ENCODE measurements around the gene CLCN4. TPM values are rescaled to one million over a fixed set of nuclear protein-coding genes. Genes with fewer than 3 reads are reported as not detected.

Gene CLCN4
- total RNA-seq, 4 donors from 2014 or later: 0.48 to 3.1 (median 2.5) TPM

GRCh38 chrX:10110984-10111363, 45.8 kb upstream of the CLCN4 start:
- Histone ChIP-seq H3K4me1 (peaks cover 34% of the 10 kb centered on the region), H3K36me3 (no peaks in the 10 kb centered on the region), H3K27ac (peak overlapping the region; percentile 45), H3K9me3 (no peaks in the 10 kb centered on the region), H3K4me3 (no peak overlapping the region), H3K27me3 (no peaks in the 10 kb centered on the region)
- TF ChIP-seq EP300 (IDR thresholded peaks at IDR 0.05) (no peak), POLR2A (IDR thresholded peaks at IDR 0.05) (no peak), POLR2AphosphoS5 (IDR thresholded peaks at IDR 0.05) (no peak)
- TF ChIP-seq, protein P1, sequence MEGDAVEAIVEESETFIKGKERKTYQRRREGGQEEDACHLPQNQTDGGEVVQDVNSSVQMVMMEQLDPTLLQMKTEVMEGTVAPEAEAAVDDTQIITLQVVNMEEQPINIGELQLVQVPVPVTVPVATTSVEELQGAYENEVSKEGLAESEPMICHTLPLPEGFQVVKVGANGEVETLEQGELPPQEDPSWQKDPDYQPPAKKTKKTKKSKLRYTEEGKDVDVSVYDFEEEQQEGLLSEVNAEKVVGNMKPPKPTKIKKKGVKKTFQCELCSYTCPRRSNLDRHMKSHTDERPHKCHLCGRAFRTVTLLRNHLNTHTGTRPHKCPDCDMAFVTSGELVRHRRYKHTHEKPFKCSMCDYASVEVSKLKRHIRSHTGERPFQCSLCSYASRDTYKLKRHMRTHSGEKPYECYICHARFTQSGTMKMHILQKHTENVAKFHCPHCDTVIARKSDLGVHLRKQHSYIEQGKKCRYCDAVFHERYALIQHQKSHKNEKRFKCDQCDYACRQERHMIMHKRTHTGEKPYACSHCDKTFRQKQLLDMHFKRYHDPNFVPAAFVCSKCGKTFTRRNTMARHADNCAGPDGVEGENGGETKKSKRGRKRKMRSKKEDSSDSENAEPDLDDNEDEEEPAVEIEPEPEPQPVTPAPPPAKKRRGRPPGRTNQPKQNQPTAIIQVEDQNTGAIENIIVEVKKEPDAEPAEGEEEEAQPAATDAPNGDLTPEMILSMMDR (IDR thresholded peaks at IDR 0.05): no peak
- DNase-seq (ENCODE audit: low spot score in 2 of 2): no peak
- 65% methylated on average over 10 of the region's 10 CpGs for WGBS

- WGBS: 66% methylated on average over 23 of the region's 26 CpGs
- H3K4me1 ChIP-seq: peaks cover 34% of the 10 kb centered on the region
- TF ChIP-seq, protein P1 (IDR thresholded peaks at IDR 0.05): no peak
- TF ChIP-seq POLR2AphosphoS5 (IDR thresholded peaks at IDR 0.05): no peak
- TF ChIP-seq EP300 (IDR thresholded peaks at IDR 0.05): no peak
- no peak for TF ChIP-seq POLR2A (IDR thresholded peaks at IDR 0.05)
Observed at GRCh38 chrX:10111364-10112148, 45.2 kb upstream of the CLCN4 start.

GRCh38 chrX:10112510-10112909, 44.3 kb upstream of the CLCN4 start:
- no peak for DNase-seq (ENCODE audit: low spot score in 2 of 2)
- Histone ChIP-seq H3K4me3 (no peak overlapping the region), H3K27ac (no peak overlapping the region)

More at GRCh38 chrX:10111364-10112148, 45.2 kb upstream of the CLCN4 start:
- Histone ChIP-seq H3K9me3 (no peaks in the 10 kb centered on the region), H3K27me3 (no peaks in the 10 kb centered on the region), H3K27ac (no peak overlapping the region), H3K36me3 (no peaks in the 10 kb centered on the region), H3K4me3 (no peak overlapping the region)
- no peak for DNase-seq (ENCODE audit: low spot score in 2 of 2)

GRCh38 chrX:10115082-10115481, 41.7 kb upstream of the CLCN4 start:
- TF ChIP-seq EP300 (IDR thresholded peaks at IDR 0.05) (no peak), POLR2A (IDR thresholded peaks at IDR 0.05) (no peak)
- TF ChIP-seq, protein P1 (IDR thresholded peaks at IDR 0.05): no peak

More at GRCh38 chrX:10112510-10112909, 44.3 kb upstream of the CLCN4 start:
- 87% methylated on average over 6 of the region's 6 CpGs for WGBS
- no peaks in the 10 kb centered on the region for H3K9me3 ChIP-seq
- H3K27me3 ChIP-seq: no peaks in the 10 kb centered on the region
- peaks cover 7% of the 10 kb centered on the region for H3K36me3 ChIP-seq
- peaks cover 28% of the 10 kb centered on the region for H3K4me1 ChIP-seq
- TF ChIP-seq POLR2A (IDR thresholded peaks at IDR 0.05) (no peak), POLR2AphosphoS5 (IDR thresholded peaks at IDR 0.05) (no peak)
- TF ChIP-seq, protein P1 (IDR thresholded peaks at IDR 0.05): no peak

DNA sequence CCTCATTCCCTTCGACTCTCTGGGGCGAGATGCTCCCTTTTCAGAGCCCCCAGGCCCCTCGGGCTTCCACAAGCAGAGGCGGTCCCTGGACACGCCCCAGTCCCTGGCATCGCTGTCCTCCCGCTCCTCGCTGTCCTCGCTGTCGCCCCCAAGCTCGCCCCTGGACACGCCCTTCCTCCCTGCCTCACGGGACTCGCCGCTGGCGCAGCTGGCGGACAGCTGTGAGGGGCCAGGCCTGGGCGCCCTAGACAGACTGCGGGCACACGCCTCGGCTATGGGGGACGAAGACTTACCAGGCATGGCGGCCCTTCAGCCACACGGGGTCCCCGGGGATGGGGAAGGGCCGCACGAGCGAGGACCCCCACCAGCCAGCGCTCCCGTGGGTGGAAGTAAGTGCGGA, 39.5 kb upstream of the CLCN4 start:
- 93% methylated on average over 25 of the region's 31 CpGs for WGBS
- Histone ChIP-seq H3K4me1 (no peaks in the 10 kb centered on the region), H3K36me3 (peaks cover 7% of the 10 kb centered on the region), H3K9me3 (no peaks in the 10 kb centered on the region), H3K27ac (no peak overlapping the region), H3K27me3 (no peaks in the 10 kb centered on the region), H3K4me3 (no peak overlapping the region)
- TF ChIP-seq, protein P1 (IDR thresholded peaks at IDR 0.05): no peak
- TF ChIP-seq EP300 (IDR thresholded peaks at IDR 0.05) (no peak), POLR2A (IDR thresholded peaks at IDR 0.05) (no peak), POLR2AphosphoS5 (IDR thresholded peaks at IDR 0.05) (no peak)
- DNase-seq (ENCODE audit: low spot score in 2 of 2): no peak

More at GRCh38 chrX:10115082-10115481, 41.7 kb upstream of the CLCN4 start:
- Histone ChIP-seq H3K9me3 (no peaks in the 10 kb centered on the region), H3K4me3 (no peak overlapping the region), H3K27ac (no peak overlapping the region), H3K27me3 (no peaks in the 10 kb centered on the region), H3K4me1 (peaks cover 13% of the 10 kb centered on the region), H3K36me3 (peaks cover 7% of the 10 kb centered on the region)
- DNase-seq (ENCODE audit: low spot score in 2 of 2): no peak
- 91% methylated on average over 5 of the region's 5 CpGs for WGBS

Measured in suprapubic skin (tissue), 4 donors.